H1 (cell line): ENCODE data around the gene TPP2. TPM values are rescaled to one million over a fixed set of nuclear protein-coding genes. Genes with fewer than 3 reads are reported as not detected.

ENCODE experiments used
- CTCF ChIA-PET: fragments of 300-600 bp; sonication (Branson Sonifier 250); formaldehyde crosslinking; loops from one replicate; lab custom pipeline; 2021; ENCODE audit not compliant: partially characterized antibody; lab: Charles Lee
- POLR2A ChIA-PET: fragments of 300-600 bp; sonication (Branson Sonifier 250); formaldehyde crosslinking; loops from one replicate; lab custom pipeline; 2021; ENCODE audit warnings: inconsistent platforms; ENCODE audit not compliant: partially characterized antibody; lab: Charles Lee
- DNase-seq, 2 experiments: peaks; one replicate each; pipeline versions ENCODE4 v3.0.0 to v3.0.0-alpha.2; 2010 to 2022; ENCODE audit warnings: low spot score in 2 of 2, low read depth in 1 of 2, mixed read lengths in 1 of 2
- FAIRE-seq: peaks from 2 replicates; lab custom pipeline; 2011; peaks lifted over from hg19 to GRCh38; lab: Jason Lieb, UNC
- H2AFZ ChIP-seq: 2 replicates; pipeline ENCODE4 v1.8.1; 2012; ENCODE audit warnings: low read length, inconsistent platforms
- H2AK5ac ChIP-seq: 2 replicates; pipeline ENCODE4 v1.6.1; 2013; ENCODE audit warnings: low read depth, low read length
- H2BK120ac ChIP-seq: replicated peaks from 2 replicates; pipeline ENCODE3; 2013; ENCODE audit warnings: low read depth, low read length, inconsistent platforms
- H2BK12ac ChIP-seq: 2 replicates; pipeline ENCODE4 v1.6.1; 2013; ENCODE audit warnings: low read depth, low read length
- H2BK15ac ChIP-seq: 2 replicates; pipeline ENCODE4 v1.6.1; 2013; ENCODE audit warnings: low read length
- H2BK20ac ChIP-seq: 2 replicates; pipeline ENCODE4 v1.6.1; 2013; ENCODE audit warnings: low read length
- H2BK5ac ChIP-seq: 2 replicates; pipeline ENCODE4 v1.6.1; 2013; ENCODE audit warnings: low read depth, low read length
- H3K14ac ChIP-seq: 2 replicates; pipeline ENCODE4 v1.6.1; 2013; ENCODE audit warnings: inconsistent platforms; ENCODE audit not compliant: insufficient read length
- H3K18ac ChIP-seq: 2 replicates; pipeline ENCODE4 v1.6.1; 2013; ENCODE audit warnings: low read length; ENCODE audit errors: extremely low read depth
- H3K23ac ChIP-seq: 2 replicates; pipeline ENCODE4 v1.6.1; 2013; ENCODE audit warnings: inconsistent platforms; ENCODE audit not compliant: insufficient read length
- H3K23me2 ChIP-seq: 2 replicates; pipeline ENCODE4 v1.6.1; 2013; ENCODE audit warnings: low read depth, low read length
- H3K27ac ChIP-seq: 2 replicates; pipeline ENCODE4 v1.6.1; 2011; ENCODE audit warnings: low read depth, low read length, inconsistent platforms
- H3K27me3 ChIP-seq, 4 experiments: replicated peaks in 1 of 4; 1 replicate in 1 of 4; 2 replicates in 3 of 4; pipeline versions ENCODE4 v1.6.1 to v1.8.1; 2011 to 2013; ENCODE audit warnings: low read length in 3 of 4, mild to moderate bottlenecking in 3 of 4, inconsistent platforms in 2 of 4, mixed read lengths in 2 of 4, moderate library complexity in 1 of 4; ENCODE audit not compliant: control insufficient read depth in 3 of 4, insufficient read depth in 3 of 4; ENCODE audit errors: extremely low read depth in 1 of 4
- H3K36me3 ChIP-seq, 4 experiments: 2 replicates each; pipeline versions ENCODE4 v1.6.1 to v1.8.1; 2011 to 2013; ENCODE audit warnings: mild to moderate bottlenecking in 4 of 4, low read length in 3 of 4, moderate library complexity in 2 of 4, control low read depth in 1 of 4, inconsistent platforms in 1 of 4; ENCODE audit not compliant: insufficient read depth in 4 of 4, control insufficient read depth in 2 of 4
- H3K4ac ChIP-seq: replicated peaks from 2 replicates; pipeline ENCODE3; 2013; ENCODE audit warnings: low read length, low read depth, mixed read lengths, inconsistent platforms; ENCODE audit not compliant: insufficient read length
- H3K4me1 ChIP-seq, 4 experiments: replicated peaks in 1 of 4; 1 replicate in 1 of 4; 2 replicates in 3 of 4; pipeline versions ENCODE4 v1.6.1 to v1.8.1; 2011 to 2013; ENCODE audit warnings: low read length in 3 of 4, inconsistent platforms in 2 of 4, mixed read lengths in 1 of 4; ENCODE audit not compliant: insufficient read depth in 4 of 4, control insufficient read depth in 3 of 4
- H3K4me2 ChIP-seq, 2 experiments: 2 replicates each; pipeline versions ENCODE4 v1.6.1 to v1.8.1; 2011 to 2013; ENCODE audit warnings: low read depth in 2 of 2, low read length in 2 of 2, control low read depth in 1 of 2, inconsistent platforms in 1 of 2, mild to moderate bottlenecking in 1 of 2; ENCODE audit not compliant: insufficient read depth in 1 of 2
- H3K4me3 ChIP-seq, 4 experiments: fragments of 200-600, 300-600 bp in 1 of 4; sonication (generic), shearing (Covaris generic), sonication (Bioruptor Twin) in 1 of 4; 2 replicates each; pipeline versions ENCODE4 v1.5.1 to v1.8.1; 2011 to 2016; ENCODE audit warnings: low read length in 4 of 4, low read depth in 3 of 4, control low read depth in 2 of 4, inconsistent platforms in 2 of 4, mild to moderate bottlenecking in 2 of 4, mixed read lengths in 1 of 4, moderate library complexity in 1 of 4; ENCODE audit not compliant: insufficient read depth in 2 of 4; ENCODE audit errors: extremely low read depth in 1 of 4
- H3K56ac ChIP-seq: replicated peaks from 2 replicates; pipeline ENCODE3; 2013; ENCODE audit warnings: low read depth, mild to moderate bottlenecking, mixed read lengths, low read length, inconsistent platforms; ENCODE audit not compliant: insufficient read length
- H3K79me1 ChIP-seq: 2 replicates; pipeline ENCODE4 v1.6.1; 2013; ENCODE audit warnings: low read depth, low read length, control low read depth
- H3K79me2 ChIP-seq, 2 experiments: 2 replicates each; pipeline versions ENCODE4 v1.6.1 to v1.8.1; 2012 to 2013; ENCODE audit warnings: low read length in 2 of 2, mild to moderate bottlenecking in 2 of 2, inconsistent platforms in 1 of 2; ENCODE audit not compliant: insufficient read depth in 2 of 2, control insufficient read depth in 1 of 2
- H3K9ac ChIP-seq, 4 experiments: replicated peaks in 1 of 4; 1 replicate in 1 of 4; 2 replicates in 3 of 4; pipeline versions ENCODE4 v1.6.1 to v1.8.1; 2011 to 2013; ENCODE audit warnings: low read depth in 3 of 4, low read length in 3 of 4, control low read depth in 2 of 4, mild to moderate bottlenecking in 2 of 4, moderate library complexity in 2 of 4, inconsistent platforms in 1 of 4; ENCODE audit errors: extremely low read depth in 1 of 4
- H3K9me3 ChIP-seq, 2 experiments: 2 replicates each; pipeline versions ENCODE4 v1.6.1 to v1.8.1; 2012 to 2013; ENCODE audit warnings: mild to moderate bottlenecking in 2 of 2, moderate library complexity in 2 of 2, control low read depth in 1 of 2, inconsistent platforms in 1 of 2, low read depth in 1 of 2, low read length in 1 of 2, mixed read lengths in 1 of 2; ENCODE audit not compliant: insufficient read depth in 2 of 2
- H4K20me1 ChIP-seq, 2 experiments: replicated peaks in 1 of 2; 2 replicates each; pipeline versions ENCODE3 to v1.8.1; 2011 to 2013; ENCODE audit warnings: inconsistent platforms in 2 of 2, low read length in 2 of 2, mild to moderate bottlenecking in 1 of 2; ENCODE audit not compliant: insufficient read depth in 2 of 2, control insufficient read depth in 1 of 2
- H4K5ac ChIP-seq: 2 replicates; pipeline ENCODE4 v1.6.1; 2013; ENCODE audit warnings: low read length, low read depth, mixed read lengths, inconsistent platforms; ENCODE audit not compliant: insufficient read length
- H4K8ac ChIP-seq: 2 replicates; pipeline ENCODE4 v1.8.0; 2013; ENCODE audit warnings: mild to moderate bottlenecking, moderate library complexity, low read length, inconsistent platforms; ENCODE audit not compliant: insufficient read depth; ENCODE audit errors: extremely low read depth
- H4K91ac ChIP-seq: replicated peaks from 2 replicates; pipeline ENCODE3; 2013; ENCODE audit warnings: low read length, mixed read lengths, inconsistent platforms; ENCODE audit not compliant: insufficient read length
- BCL11A ChIP-seq, 2 experiments: IDR thresholded peaks; one replicate each; pipeline ENCODE4 v1.6.1; 2011; ENCODE audit warnings: low read depth in 2 of 2, low read length in 2 of 2, mild to moderate bottlenecking in 2 of 2
- JUN ChIP-seq: IDR thresholded peaks from 2 replicates; pipeline ENCODE4 v1.6.1; 2011; ENCODE audit warnings: low read depth, mild to moderate bottlenecking, improper control_type of control experiment, low read length
- JUND ChIP-seq: IDR thresholded peaks from 2 replicates; pipeline ENCODE4 v1.6.1; 2011; ENCODE audit warnings: mild to moderate bottlenecking, improper control_type of control experiment, low read length
- KDM1A ChIP-seq: fragments of 200-600, 300-600 bp; sonication (generic); IDR thresholded peaks from 2 replicates; pipeline ENCODE4 v1.7.1; 2016; ENCODE audit warnings: mild to moderate bottlenecking, low read length, borderline replicate concordance
- RFX5 ChIP-seq: IDR thresholded peaks from 2 replicates; pipeline ENCODE4 v1.6.1; 2011; ENCODE audit warnings: low read depth, low read length, improper control_type of control experiment, borderline replicate concordance
- SP4 ChIP-seq: IDR thresholded peaks from 2 replicates; pipeline ENCODE4 v1.6.1; 2012; ENCODE audit warnings: low read length, inconsistent platforms
- WGBS, 2 experiments: shearing (Covaris generic) in 1 of 2; methylation state at CpG; one replicate each; pipeline versions ENCODE4 v1.1.6 to v1.1.7; 2013 to 2015; ENCODE audit warnings: low lambda C conversion rate in 2 of 2, mixed read lengths in 2 of 2, inconsistent platforms in 1 of 2, low coverage in 1 of 2, missing lambda C conversion rate in 1 of 2; ENCODE audit not compliant: insufficient replicate concordance in 2 of 2, insufficient coverage in 1 of 2, insufficient read length in 1 of 2; ENCODE audit errors: extremely low coverage in 1 of 2, missing lambda C conversion rate in 1 of 2; 5-methylcytosine and 5-hydroxymethylcytosine counted together
- polyA plus RNA-seq, 7 experiments: library from polyadenylated mRNA; depleted of rRNA in 3 of 7; stranded (reverse) in 5 of 7; unstranded in 2 of 7; fragments of >200 nt in 5 of 7; fragments of 200-250 nt in 2 of 7; gene quantifications; 1 replicate in 5 of 7; 2 replicates in 1 of 7; 4 replicates in 1 of 7; pipeline versions ENCODE4 v1.2.1 to v1.2.3, GENCODE V29; 2011 to 2013; ENCODE audit warnings: missing spikeins in 2 of 7, mixed read lengths in 2 of 7
- total RNA-seq: library from RNA; stranded (reverse); fragmentation: NEBNext Ultra II Directional; extraction: Animal tissue kit (Norgen Biotek cat#: 25700); gene quantifications from 2 replicates; pipeline ENCODE4 v1.2.1, GENCODE V29; 2021
- TF ChIP-seq, protein P1 (sequence below): IDR thresholded peaks from 2 replicates; pipeline ENCODE4 v1.6.1; 2011; ENCODE audit warnings: low read length, improper control_type of control experiment

Gene TPP2
- total and polyA plus RNA-seq, 2 of the 8 experiments (the other 6 are each of a cell fraction or from before 2014, with no cell fraction given): 15.9 to 85.7 TPM

DNA sequence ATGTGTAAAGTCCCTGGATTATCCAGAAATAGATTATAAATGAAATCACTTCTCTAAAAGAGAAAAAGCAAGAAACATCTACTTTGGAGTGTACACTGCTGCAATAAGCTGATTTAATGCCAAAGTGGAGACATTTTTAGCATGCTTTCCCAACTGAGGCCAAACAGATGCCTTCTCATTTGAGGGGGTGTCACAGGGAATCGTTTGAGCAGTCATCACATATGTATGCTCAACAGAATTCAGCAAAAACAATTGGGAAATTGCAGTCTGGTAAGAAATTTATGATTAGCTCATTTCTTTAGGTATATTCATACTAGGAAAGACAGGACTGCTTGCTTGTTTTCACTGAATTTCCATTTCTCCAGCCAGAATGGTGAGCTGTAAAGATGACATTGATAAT is 27.3 kb upstream of the TPP2 start:
- no peak for DNase-seq
- H3K23me2 ChIP-seq: no peaks in the 10 kb centered on the region
- H3K27ac ChIP-seq: no peak overlapping the region
- H2AK5ac ChIP-seq: no peak overlapping the region
- no peak overlapping the region for H3K4me3 ChIP-seq
- no peak overlapping the region for H2AFZ ChIP-seq
- CTCF ChIA-PET: interaction anchor here (0.7 to 3.2 kb wide), 10 partner anchors 10 to 428 kb away, joined by 3 to 16 read pairs (median 4); no protein-coding TSS in a partner anchor
- H3K18ac ChIP-seq: no peak overlapping the region
- H3K14ac ChIP-seq: no peak overlapping the region
- H2BK15ac ChIP-seq: no peak overlapping the region
- H3K4ac ChIP-seq: no peak overlapping the region
- no peak overlapping the region for H2BK12ac ChIP-seq
- no peaks in the 10 kb centered on the region for H3K4me1 ChIP-seq
- no peaks in the 10 kb centered on the region for H3K9me3 ChIP-seq
- no peak overlapping the region for H2BK120ac ChIP-seq
- no peak for FAIRE-seq
- no peaks in the 10 kb centered on the region for H3K79me2 ChIP-seq
- H3K79me1 ChIP-seq: no peaks in the 10 kb centered on the region
- H3K9ac ChIP-seq: no peak overlapping the region
- H3K27me3 ChIP-seq: peaks cover 0 to 1% (median 0%) of the 10 kb centered on the region in 4 experiments; a peak in 1 of 7 replicates
- H3K36me3 ChIP-seq: no peaks in the 10 kb centered on the region
- no peak overlapping the region for H3K4me2 ChIP-seq
- H4K20me1 ChIP-seq: no peaks in the 10 kb centered on the region
- H2BK20ac ChIP-seq: no peak overlapping the region
- no peak overlapping the region for H3K23ac ChIP-seq
- H4K5ac ChIP-seq: no peak overlapping the region
- 88% methylated on average over 1 of the region's 1 CpG; no CpG with 5 or more reads in 1 of the 2 experiments for WGBS, 2 experiments
- no peak overlapping the region for H4K8ac ChIP-seq
- H3K56ac ChIP-seq: no peak overlapping the region
- no peak for TF ChIP-seq KDM1A
- TF ChIP-seq RFX5: no peak
- TF ChIP-seq JUND: no peak
- TF ChIP-seq, protein P1, sequence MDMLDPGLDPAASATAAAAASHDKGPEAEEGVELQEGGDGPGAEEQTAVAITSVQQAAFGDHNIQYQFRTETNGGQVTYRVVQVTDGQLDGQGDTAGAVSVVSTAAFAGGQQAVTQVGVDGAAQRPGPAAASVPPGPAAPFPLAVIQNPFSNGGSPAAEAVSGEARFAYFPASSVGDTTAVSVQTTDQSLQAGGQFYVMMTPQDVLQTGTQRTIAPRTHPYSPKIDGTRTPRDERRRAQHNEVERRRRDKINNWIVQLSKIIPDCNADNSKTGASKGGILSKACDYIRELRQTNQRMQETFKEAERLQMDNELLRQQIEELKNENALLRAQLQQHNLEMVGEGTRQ: no peak
- TF ChIP-seq SP4: no peak
- no peak for TF ChIP-seq BCL11A (IDR thresholded peaks at IDR 0.05; ENCODE audit: low read depth in 2 of 2, low read length in 2 of 2)
- no peak for TF ChIP-seq JUN
- POLR2A ChIA-PET: no interaction called here
- no peak overlapping the region for H4K91ac ChIP-seq
- no peak overlapping the region for H2BK5ac ChIP-seq
